ENCODE data around the gene MYL5.

DNA sequence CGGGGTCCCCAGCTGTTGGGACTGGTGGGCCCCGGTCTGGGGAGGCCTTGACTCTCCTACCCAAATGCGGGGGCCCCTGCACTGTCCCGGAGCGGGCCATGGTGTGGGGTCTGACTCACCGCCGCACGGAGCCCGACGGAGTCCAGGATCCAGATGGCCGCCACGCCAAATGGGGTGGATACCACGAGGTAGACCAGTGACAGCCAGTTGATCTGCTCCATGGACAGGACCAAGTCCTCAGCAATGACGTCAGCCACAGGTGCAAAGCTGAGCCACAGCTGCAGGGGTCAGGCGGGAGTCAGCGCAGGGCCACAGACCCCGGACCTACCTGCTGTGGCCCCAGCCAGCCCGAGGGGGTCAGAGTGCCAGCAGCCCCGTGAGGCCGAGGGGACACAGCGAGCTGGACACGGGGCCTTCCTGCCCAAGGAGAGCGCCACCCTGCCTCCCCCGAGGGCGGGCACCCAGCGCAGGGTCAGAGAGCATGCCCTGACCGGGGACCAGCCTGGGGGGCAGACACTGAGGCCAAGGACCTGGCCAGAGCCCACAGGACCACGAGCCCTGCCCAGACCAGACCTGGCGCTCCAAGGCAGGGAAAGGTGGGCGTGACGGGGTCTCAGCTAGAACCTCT, 12.2 kb downstream of the MYL5 start:
- TF ChIP-seq EP300 (IDR thresholded peaks at IDR 0.05) (no peak), POLR2A (IDR thresholded peaks at IDR 0.05) (no peak), POLR2AphosphoS5 (IDR thresholded peaks at IDR 0.05) (no peak)

Data from gastroesophageal sphincter (tissue), 2 donors.